BLaER1 (cell line): ENCODE measurements around the gene C12orf57.

Source experiments
- H3K27ac ChIP-seq: shearing (Covaris generic); formaldehyde crosslinking; 2 replicates; pipeline ENCODE4 v1.8.1; 2022
- H3K27me3 ChIP-seq: shearing (Covaris generic); formaldehyde crosslinking; 2 replicates; pipeline ENCODE4 v1.8.1; 2022
- H3K36me3 ChIP-seq: shearing (Covaris generic); formaldehyde crosslinking; 2 replicates; pipeline ENCODE4 v1.8.1; 2022
- H3K4me1 ChIP-seq: shearing (Covaris generic); formaldehyde crosslinking; 2 replicates; pipeline ENCODE4 v1.8.1; 2022
- H3K4me2 ChIP-seq: shearing (Covaris generic); formaldehyde crosslinking; 2 replicates; pipeline ENCODE4 v1.8.1; 2022
- H3K4me3 ChIP-seq: shearing (Covaris generic); formaldehyde crosslinking; 2 replicates; pipeline ENCODE4 v1.8.1; 2022
- H3K9ac ChIP-seq: shearing (Covaris generic); formaldehyde crosslinking; 2 replicates; pipeline ENCODE4 v1.8.1; 2022
- H3K9me3 ChIP-seq: shearing (Covaris generic); formaldehyde crosslinking; 2 replicates; pipeline ENCODE4 v1.8.1; 2022
- H4K20me1 ChIP-seq: shearing (Covaris generic); formaldehyde crosslinking; 2 replicates; pipeline ENCODE4 v1.8.1; 2022
- Cebpa-rat ChIP-seq: shearing (Covaris generic); IDR thresholded peaks from 2 replicates; pipeline ENCODE4 v1.8.1; 2022

Gene C12orf57

GRCh38 chr12:6967651-6968100 lies 23.9 kb downstream of the C12orf57 start:
- Histone ChIP-seq H3K4me3 (no peak overlapping the region), H3K9ac (peak overlapping the region; percentile 99; the same call in 1 of the 2 replicates), H3K36me3 (peaks cover 57% of the 10 kb centered on the region), H3K27ac (peak overlapping the region; percentile 6; the same call in 1 of the 2 replicates), H4K20me1 (peaks cover 9% of the 10 kb centered on the region; the same call in 1 of the 2 replicates), H3K4me1 (peaks cover 71% of the 10 kb centered on the region), H3K9me3 (no peaks in the 10 kb centered on the region), H3K27me3 (no peaks in the 10 kb centered on the region), H3K4me2 (no peak overlapping the region; the same call in 1 of the 2 replicates)
- no peak for TF ChIP-seq Cebpa-rat

GRCh38 chr12:6968426-6968825 lies 24.6 kb downstream of the C12orf57 start:
- Histone ChIP-seq H3K27me3 (no peaks in the 10 kb centered on the region), H3K4me3 (peak overlapping the region; percentile 97; the same call in 1 of the 2 replicates), H3K4me1 (peaks cover 71% of the 10 kb centered on the region), H3K36me3 (peaks cover 64% of the 10 kb centered on the region), H4K20me1 (peaks cover 9% of the 10 kb centered on the region; the same call in 1 of the 2 replicates), H3K27ac (no peak overlapping the region), H3K4me2 (peak overlapping the region; percentile 99), H3K9me3 (no peaks in the 10 kb centered on the region), H3K9ac (peak overlapping the region; percentile 99)
- no peak for TF ChIP-seq Cebpa-rat

- H3K9ac ChIP-seq, result peak overlapping the region; percentile 99
- peaks cover 9% of the 10 kb centered on the region; the same call in 1 of the 2 replicates for H4K20me1 ChIP-seq
- H3K27me3 ChIP-seq, result no peaks in the 10 kb centered on the region
- peaks cover 63% of the 10 kb centered on the region for H3K4me1 ChIP-seq
- peaks cover 70% of the 10 kb centered on the region for H3K36me3 ChIP-seq
- peak overlapping the region; percentile 97 for H3K4me3 ChIP-seq
- peak overlapping the region; percentile 99 for H3K4me2 ChIP-seq
- H3K9me3 ChIP-seq, result no peaks in the 10 kb centered on the region
- no peak for TF ChIP-seq Cebpa-rat
- peak overlapping the region; percentile 98 for H3K27ac ChIP-seq
These were observed 26.3 kb downstream of the C12orf57 start for GRCh38 chr12:6970096-6970527.

GRCh38 chr12:6974180-6974579 lies 30.4 kb downstream of the C12orf57 start:
- Histone ChIP-seq H3K9me3 (no peaks in the 10 kb centered on the region), H3K4me3 (no peak overlapping the region), H4K20me1 (peaks cover 4% of the 10 kb centered on the region; the same call in 1 of the 2 replicates), H3K4me2 (no peak overlapping the region), H3K4me1 (peaks cover 34% of the 10 kb centered on the region), H3K27me3 (no peaks in the 10 kb centered on the region), H3K27ac (no peak overlapping the region), H3K9ac (no peak overlapping the region), H3K36me3 (peaks cover 70% of the 10 kb centered on the region)
- TF ChIP-seq Cebpa-rat, result no peak

GRCh38 chr12:6975297-6976032 lies 31.6 kb downstream of the C12orf57 start:
- no peak overlapping the region for H3K4me3 ChIP-seq
- no peak for TF ChIP-seq Cebpa-rat
- no peaks in the 10 kb centered on the region for H3K27me3 ChIP-seq
- no peak overlapping the region for H3K4me2 ChIP-seq
- H3K9ac ChIP-seq, result peak overlapping the region; percentile 9; the same call in 1 of the 2 replicates
- peaks cover 80% of the 10 kb centered on the region for H3K36me3 ChIP-seq
- no peaks in the 10 kb centered on the region for H4K20me1 ChIP-seq
- peaks cover 30% of the 10 kb centered on the region for H3K4me1 ChIP-seq
- no peak overlapping the region for H3K27ac ChIP-seq
- no peaks in the 10 kb centered on the region for H3K9me3 ChIP-seq

GRCh38 chr12:6977653-6978052 lies 33.8 kb downstream of the C12orf57 start:
- H3K27me3 ChIP-seq, result no peaks in the 10 kb centered on the region
- H3K36me3 ChIP-seq, result peaks cover 100% of the 10 kb centered on the region
- H3K9me3 ChIP-seq, result no peaks in the 10 kb centered on the region
- H3K27ac ChIP-seq, result no peak overlapping the region
- H3K4me3 ChIP-seq, result no peak overlapping the region
- peaks cover 17% of the 10 kb centered on the region for H3K4me1 ChIP-seq
- H3K9ac ChIP-seq, result no peak overlapping the region
- H4K20me1 ChIP-seq, result no peaks in the 10 kb centered on the region
- no peak overlapping the region for H3K4me2 ChIP-seq
- no peak for TF ChIP-seq Cebpa-rat

GRCh38 chr12:6978188-6978587 lies 34.4 kb downstream of the C12orf57 start:
- Histone ChIP-seq H3K4me2 (no peak overlapping the region), H3K27ac (no peak overlapping the region), H3K9me3 (no peaks in the 10 kb centered on the region), H3K4me1 (peaks cover 11% of the 10 kb centered on the region), H3K27me3 (no peaks in the 10 kb centered on the region), H4K20me1 (no peaks in the 10 kb centered on the region), H3K36me3 (peaks cover 100% of the 10 kb centered on the region), H3K9ac (no peak overlapping the region), H3K4me3 (no peak overlapping the region)
- no peak for TF ChIP-seq Cebpa-rat

GRCh38 chr12:6978611-6979011 lies 34.8 kb downstream of the C12orf57 start:
- Histone ChIP-seq H3K9ac (no peak overlapping the region), H3K27ac (no peak overlapping the region), H3K9me3 (no peaks in the 10 kb centered on the region), H3K4me2 (no peak overlapping the region), H3K36me3 (peaks cover 100% of the 10 kb centered on the region), H3K27me3 (no peaks in the 10 kb centered on the region), H3K4me1 (peaks cover 7% of the 10 kb centered on the region; the same call in 1 of the 2 replicates), H3K4me3 (no peak overlapping the region), H4K20me1 (no peaks in the 10 kb centered on the region)
- no peak for TF ChIP-seq Cebpa-rat

- no peak overlapping the region for H3K4me2 ChIP-seq
- H3K9me3 ChIP-seq, result no peaks in the 10 kb centered on the region
- H3K9ac ChIP-seq, result no peak overlapping the region
- no peak overlapping the region for H3K4me3 ChIP-seq
- no peak overlapping the region for H3K27ac ChIP-seq
- no peak for TF ChIP-seq Cebpa-rat
- H3K27me3 ChIP-seq, result no peaks in the 10 kb centered on the region
- 0 out of 2 replicates have a peak, but pooled peaks cover 3% of the 10 kb centered on the region for H3K4me1 ChIP-seq
- no peaks in the 10 kb centered on the region for H4K20me1 ChIP-seq
- H3K36me3 ChIP-seq, result peaks cover 100% of the 10 kb centered on the region
These were observed 35.2 kb downstream of the C12orf57 start for GRCh38 chr12:6979021-6979420.

- H3K27ac ChIP-seq, result no peak overlapping the region
These were observed 35.6 kb downstream of the C12orf57 start for GRCh38 chr12:6979453-6979852.

More at GRCh38 chr12:6979453-6979852, 35.6 kb downstream of the C12orf57 start:
- no peaks in the 10 kb centered on the region for H3K9me3 ChIP-seq
- H3K27me3 ChIP-seq, result no peaks in the 10 kb centered on the region
- no peaks in the 10 kb centered on the region for H3K4me1 ChIP-seq
- TF ChIP-seq Cebpa-rat, result no peak
- no peaks in the 10 kb centered on the region for H4K20me1 ChIP-seq
- H3K4me3 ChIP-seq, result no peak overlapping the region
- H3K9ac ChIP-seq, result no peak overlapping the region
- no peak overlapping the region for H3K4me2 ChIP-seq
- peaks cover 100% of the 10 kb centered on the region for H3K36me3 ChIP-seq
